ENCODE measurements around the gene CEP170B.
A peak's percentile ranks its signal among the peaks of the same experiment; 100 is the strongest.

CEP170B gene

DNA sequence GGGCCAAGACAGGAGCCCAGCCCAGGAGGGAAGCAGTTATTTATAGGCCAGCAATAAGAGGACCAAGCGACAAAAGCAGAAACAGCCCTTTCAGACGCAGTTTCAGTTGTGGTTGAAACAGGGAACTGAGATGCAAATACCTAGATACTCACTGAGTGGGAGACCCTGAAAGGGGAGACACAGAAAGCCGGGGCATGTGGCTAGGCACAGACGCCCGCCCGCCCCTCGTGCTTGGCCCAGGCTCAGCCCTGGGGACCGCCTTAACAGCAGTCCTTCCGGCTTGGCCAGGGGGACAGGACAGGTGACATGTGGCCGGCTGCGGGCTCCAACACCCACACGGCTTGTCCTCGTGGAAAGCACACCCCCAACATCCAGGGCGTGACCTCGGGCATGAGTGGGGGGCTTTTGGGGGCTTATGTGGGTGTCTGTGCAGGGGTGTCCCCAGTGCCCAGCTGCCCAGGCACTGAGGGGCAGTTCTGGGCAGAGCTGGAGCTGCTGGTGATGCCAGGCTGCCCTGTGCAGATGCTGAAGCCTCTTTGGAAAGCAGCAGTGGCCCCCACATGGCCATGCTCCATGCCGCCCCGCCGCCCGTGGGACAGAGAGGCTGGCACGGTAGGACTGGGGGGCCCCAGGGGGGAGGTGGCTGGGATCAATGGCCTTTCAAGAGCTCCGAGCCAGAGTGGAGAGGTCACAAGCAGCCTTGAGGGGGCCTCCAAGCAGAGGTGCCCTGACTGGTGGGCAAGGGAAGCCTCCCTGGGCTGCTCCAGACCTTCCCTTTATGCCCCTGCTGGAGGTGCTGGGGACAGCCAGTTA, 61.8 kb downstream of the CEP170B start:
- no peak overlapping the region for H3K4me3 ChIP-seq

DNA sequence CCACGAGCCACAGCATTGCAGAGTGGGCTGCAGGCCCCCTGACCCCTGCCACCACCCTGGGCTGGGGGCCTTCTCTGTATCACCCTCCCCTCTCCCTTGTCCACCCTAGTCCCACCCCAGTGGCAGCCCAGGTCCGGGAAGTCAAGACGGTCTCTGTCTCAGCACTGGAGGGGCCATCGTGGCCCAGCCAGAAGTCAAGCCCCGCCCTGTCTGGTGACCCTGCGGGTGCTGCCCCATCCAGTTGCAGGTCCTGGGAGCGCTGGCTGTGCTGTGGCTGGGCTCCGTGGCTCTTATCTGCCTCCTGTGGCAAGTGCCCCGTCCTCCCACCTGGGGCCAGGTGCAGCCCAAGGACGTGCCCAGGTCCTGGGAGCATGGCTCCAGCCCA, 62.4 kb downstream of the CEP170B start:
- Histone ChIP-seq H3K4me3 (no peak overlapping the region), H3K27ac (no peak overlapping the region)

More for the DNA sequence above, 61.8 kb downstream of the CEP170B start:
- H3K27ac ChIP-seq: peak overlapping the region in 2 of 21 experiments; percentile 7 to 39

DNA sequence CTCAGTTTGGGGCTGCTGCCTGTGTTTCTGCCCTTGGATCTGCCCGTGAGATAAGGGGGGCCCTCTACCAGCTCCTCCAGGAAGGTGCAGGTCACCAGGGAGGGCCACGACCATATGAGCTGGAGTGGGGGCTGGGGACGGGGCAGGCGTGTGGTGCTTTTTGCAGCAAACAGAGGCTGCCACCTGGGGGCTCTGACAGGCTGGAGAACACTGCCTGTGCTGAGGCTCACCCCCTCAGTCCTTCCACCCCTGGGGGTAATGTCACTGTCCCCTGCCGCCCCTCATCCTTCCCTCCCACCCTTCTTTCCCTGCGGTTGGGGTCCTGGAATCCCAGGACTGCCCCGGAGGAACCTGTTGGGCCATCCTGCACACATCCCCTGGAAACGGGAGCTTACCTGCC, 62.8 kb downstream of the CEP170B start:
- Histone ChIP-seq H3K4me3 (no peak overlapping the region), H3K27ac (no peak overlapping the region)

DNA sequence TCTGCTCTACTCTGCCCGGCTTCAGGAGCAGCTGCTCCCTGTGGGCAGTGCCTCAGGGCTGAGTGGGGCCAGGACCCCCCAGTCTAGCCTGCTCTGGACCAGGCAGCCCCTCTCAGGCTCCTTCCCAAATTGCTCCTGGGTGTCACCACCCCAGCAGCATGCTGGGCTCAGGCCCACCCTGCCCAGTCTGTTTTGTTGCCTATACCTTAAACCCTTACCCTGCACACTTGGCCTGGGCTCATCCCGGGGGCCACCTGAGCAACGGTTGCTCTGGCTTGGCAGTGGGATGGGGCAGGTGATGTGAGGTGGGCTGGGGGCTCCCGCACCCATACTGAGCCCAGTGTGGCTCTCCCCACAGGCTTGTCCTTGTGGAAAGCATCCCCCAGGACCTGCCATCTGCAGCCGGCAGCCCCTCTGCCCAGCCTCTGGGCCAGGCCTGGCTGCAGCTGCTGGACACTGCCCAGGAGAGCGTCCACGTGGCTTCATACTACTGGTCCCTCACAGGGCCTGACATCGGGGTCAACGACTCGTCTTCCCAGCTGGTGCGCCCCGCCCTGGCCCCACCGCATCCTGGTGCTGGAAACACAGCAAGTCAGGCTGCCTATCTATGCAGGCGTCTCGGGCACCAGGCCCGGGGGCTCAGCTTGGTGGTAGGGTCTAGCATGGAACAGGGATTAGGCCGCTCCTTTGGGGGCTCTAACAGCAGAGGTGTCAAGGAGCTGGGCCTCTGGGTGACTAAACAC, 63.5 kb downstream of the CEP170B start:
- Histone ChIP-seq H3K27ac (no peak overlapping the region), H3K4me3 (no peak overlapping the region)

DNA sequence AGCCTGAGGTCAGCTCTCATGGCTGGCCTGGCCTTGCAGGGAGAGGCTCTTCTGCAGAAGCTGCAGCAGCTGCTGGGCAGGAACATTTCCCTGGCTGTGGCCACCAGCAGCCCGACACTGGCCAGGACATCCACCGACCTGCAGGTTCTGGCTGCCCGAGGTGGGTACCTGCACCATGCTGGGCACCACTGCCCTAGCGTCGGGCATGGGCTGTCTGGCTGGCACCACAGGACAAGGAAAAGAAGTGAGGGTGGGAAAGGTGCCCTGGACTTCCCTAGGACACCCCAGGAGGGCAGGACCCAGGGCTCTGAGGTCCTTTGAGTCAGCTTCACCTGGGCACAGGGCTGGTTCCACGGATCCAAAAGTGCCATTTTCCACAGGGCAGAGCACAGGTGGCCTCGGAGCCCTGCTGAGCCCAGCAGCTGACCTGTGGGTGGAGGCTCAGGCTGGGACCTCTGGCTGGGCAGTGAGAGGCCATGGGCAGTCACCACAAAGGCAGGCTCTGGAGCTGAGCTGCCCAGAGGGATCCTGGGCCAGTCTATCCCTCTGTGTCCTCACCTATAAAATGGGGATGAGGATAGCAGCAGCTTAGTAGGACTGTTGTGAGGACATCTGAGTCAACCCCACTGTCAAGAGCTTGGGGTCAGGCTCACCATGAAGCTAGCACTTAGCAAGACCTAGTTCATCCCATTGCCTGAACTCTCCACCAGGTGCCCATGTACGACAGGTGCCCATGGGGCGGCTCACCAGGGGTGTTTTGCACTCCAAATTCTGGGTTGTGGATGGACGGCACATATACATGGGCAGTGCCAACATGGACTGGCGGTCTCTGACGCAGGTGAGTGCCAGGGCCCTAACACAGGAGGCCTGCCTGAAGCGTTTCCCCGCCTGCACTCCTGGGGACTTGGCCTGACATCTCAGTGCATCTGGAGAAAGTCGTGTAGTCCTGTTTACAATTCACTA, 64.5 kb downstream of the CEP170B start:
- H3K27ac ChIP-seq: no peak overlapping the region
- no peak overlapping the region for H3K4me3 ChIP-seq

DNA sequence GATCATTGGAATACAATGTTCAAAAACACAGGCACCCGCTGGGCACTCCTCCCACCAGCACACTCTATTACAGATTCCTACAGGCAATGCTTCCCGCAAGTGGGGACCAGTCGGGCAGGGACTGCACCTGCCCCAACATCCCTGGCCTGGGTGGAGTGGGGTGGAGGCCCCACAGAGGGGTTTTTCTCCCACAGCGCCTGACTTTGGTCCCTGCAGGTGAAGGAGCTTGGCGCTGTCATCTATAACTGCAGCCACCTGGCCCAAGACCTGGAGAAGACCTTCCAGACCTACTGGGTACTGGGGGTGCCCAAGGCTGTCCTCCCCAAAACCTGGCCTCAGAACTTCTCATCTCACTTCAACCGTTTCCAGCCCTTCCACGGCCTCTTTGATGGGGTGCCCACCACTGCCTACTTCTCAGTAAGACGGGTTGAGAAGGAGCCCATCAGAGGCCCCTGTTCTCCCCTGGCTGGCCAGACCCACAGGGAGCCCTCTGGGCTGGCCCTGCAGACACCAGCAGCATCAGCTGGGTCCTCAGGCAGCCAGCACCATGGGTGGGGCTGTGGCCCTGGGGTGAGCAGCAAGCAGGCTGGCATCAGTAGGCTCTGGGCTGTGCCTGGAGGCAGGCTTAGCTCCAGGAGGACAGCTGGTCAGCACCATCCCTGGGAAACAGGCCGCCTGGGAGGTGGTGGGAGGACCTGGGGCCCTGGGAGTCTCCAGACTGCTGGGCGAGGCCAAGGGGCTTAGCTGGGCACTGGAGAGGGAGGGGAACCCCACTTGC, 65.6 kb downstream of the CEP170B start:
- H3K27ac ChIP-seq: no peak overlapping the region
- no peak overlapping the region for H3K4me3 ChIP-seq

DNA sequence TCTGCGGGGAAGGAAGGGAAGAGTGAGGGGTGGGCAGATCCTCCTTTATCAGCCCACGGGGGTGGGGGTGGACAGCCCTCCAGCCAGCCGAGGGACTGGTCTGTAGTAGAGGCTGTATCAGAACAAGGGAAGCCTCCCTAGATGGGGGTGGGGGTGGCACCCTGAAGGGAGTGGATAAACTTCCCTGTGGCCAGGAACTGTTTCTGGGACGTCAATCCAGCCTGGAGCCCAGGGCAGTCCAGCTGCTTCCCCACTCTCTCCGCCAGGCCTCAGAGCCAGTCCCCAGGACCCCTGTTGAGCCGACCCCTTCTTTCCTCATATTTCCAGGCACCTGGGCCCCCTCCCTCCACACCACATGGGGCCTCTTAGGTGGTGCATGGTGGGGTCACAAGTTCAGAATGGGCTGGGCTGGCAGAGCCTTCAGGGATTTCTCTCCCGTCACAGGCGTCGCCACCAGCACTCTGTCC, 66.3 kb downstream of the CEP170B start:
- H3K4me3 ChIP-seq: no peak overlapping the region
- no peak overlapping the region for H3K27ac ChIP-seq

DNA sequence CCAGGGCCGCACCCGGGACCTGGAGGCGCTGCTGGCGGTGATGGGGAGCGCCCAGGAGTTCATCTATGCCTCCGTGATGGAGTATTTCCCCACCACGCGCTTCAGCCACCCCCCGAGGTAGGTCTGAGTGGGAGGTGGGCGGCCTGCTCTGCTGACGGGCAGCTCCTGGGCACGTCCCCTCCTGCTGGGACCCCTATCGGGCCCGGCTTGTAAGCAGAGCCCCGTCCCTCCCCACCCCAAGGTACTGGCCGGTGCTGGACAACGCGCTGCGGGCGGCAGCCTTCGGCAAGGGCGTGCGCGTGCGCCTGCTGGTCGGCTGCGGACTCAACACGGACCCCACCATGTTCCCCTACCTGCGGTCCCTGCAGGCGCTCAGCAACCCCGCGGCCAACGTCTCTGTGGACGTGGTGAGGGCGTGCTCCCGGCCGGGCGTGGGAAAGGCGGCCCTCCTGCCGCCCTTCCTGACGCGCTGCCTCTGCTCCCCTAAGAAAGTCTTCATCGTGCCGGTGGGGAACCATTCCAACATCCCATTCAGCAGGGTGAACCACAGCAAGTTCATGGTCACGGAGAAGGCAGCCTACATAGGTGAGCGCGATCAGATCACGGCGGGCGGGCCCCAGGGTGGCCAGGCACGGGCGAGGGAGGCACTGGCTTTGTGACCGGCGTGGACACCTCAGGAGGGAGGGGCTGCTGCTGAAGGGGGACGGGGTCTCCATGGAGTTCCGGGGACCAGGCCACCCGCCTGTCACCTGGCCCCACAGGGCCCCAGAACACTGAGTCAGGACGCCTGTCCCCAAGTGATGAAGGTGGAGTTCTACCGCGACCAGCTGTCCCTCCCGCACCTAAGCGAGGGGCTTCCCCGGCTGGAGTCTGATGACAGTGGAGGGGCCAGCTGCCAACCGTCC, 67.0 kb downstream of the CEP170B start:
- Histone ChIP-seq H3K4me3 (peak overlapping the region in 2 of 7 experiments; percentile 44 to 53), H3K27ac (no peak overlapping the region)

DNA sequence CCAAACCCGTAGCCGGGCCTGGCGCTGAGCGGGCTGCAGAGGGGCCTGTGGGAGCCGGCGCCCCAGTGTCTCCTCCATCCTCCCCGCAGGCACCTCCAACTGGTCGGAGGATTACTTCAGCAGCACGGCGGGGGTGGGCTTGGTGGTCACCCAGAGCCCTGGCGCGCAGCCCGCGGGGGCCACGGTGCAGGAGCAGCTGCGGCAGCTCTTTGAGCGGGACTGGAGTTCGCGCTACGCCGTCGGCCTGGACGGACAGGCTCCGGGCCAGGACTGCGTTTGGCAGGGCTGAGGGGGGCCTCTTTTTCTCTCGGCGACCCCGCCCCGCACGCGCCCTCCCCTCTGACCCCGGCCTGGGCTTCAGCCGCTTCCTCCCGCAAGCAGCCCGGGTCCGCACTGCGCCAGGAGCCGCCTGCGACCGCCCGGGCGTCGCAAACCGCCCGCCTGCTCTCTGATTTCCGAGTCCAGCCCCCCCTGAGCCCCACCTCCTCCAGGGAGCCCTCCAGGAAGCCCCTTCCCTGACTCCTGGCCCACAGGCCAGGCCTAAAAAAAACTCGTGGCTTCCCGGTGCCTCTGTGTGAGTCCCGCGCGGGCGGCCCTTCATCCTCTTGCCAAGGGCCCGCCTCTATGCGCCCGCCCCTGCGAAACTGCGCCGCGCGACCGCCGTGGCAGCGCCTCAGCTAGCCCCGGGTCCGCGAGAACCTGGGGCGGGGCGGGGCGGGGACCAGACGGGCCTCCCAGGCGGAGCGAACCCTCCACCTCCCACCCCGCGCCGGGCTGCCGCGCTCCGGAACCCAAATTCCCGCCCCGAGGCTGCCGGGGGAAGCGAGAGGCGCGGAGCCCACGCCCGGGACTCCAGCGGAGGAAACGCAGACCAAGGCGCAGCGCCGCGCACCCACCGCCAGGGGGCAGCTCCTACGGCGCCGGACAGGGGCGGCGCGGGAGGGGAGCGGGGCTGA, 67.9 kb downstream of the CEP170B start:
- Histone ChIP-seq H3K27ac (peak overlapping the region in 17 of 21 experiments; percentile 1 to 79 (median 52)), H3K4me3 (peak overlapping the region; percentile 41 to 55 (median 52))

DNA sequence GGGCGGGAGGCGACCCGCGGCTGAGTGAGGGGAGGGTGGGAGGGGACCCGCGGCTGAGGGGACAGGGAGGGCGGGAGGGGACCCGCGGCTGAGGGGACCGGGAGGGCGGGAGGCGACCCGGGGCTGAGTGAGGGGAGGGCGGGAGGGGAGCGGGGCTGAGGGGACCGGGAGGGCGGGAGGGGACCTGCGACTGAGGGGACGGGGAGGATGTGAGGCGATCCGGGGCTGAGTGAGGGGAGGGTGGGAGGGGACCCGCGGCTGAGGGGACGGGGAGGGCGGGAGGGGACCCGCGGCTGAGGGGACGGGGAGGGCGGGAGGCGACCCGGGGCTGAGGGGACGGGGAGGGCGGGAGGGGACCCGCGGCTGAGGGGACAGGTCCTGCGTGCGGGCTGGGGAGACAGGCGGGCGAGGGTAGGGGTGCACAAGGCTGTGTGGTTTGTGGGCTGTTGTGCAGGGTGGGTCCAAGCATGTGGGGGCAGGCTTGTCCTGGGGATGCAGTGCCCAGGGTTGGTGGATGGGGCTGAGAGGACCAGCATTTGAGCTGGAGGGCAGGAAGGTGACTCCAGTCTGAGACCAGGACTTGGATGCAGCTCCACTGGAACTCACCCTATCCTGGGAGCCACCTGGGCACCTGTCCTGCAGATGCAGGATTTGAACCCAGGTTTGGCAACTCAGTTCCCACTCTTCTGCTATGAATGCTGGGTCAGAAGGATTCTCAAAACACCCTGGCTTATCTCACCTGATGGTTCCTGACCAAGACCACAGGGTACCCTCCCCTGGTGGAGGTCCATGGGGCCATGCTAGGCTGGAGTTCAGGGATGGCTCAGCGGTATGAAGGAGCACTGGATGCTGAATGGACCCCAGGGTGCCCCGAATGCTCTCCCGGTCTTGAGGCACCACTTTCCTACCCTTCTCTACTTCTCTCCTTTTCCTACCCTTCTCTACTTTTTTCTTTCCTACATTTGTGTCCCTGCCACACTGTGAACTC, 69.0 kb downstream of the CEP170B start:
- H3K4me3 ChIP-seq: peak overlapping the region in 6 of 7 experiments; percentile 41 to 55 (median 49)
- H3K27ac ChIP-seq: peak overlapping the region in 6 of 21 experiments; percentile 14 to 79 (median 52)

DNA sequence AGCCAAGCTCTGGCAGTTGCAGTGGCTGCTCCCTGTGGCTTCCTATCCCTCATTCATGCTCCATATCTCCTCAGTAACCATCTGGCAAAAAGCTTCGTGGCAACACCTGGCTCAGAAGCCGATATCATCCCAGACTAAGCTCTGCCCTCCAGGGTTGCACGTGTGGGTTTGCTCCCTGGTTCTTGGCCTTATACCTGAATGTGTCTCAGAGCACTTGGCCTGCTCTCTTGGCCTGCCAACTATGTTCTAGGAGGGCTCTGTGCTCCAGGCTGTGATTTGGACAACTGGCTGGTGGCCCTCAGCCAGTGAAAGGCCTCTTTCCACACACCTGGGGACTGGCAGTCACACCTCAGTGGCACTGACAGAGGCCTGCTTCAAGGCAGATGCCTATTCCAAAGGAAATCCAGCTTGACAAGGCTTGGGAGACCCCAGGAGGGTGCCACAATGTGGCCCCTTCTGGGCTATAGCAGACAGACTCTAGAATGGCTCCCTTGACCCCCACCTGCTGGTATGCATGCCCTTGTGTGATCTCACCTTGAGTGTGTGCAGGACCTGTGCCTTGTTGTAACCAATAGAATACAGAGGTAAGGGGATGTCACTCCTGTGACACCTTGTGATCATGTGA, 70.1 kb downstream of the CEP170B start:
- H3K4me3 ChIP-seq: no peak overlapping the region
- no peak overlapping the region for H3K27ac ChIP-seq

DNA sequence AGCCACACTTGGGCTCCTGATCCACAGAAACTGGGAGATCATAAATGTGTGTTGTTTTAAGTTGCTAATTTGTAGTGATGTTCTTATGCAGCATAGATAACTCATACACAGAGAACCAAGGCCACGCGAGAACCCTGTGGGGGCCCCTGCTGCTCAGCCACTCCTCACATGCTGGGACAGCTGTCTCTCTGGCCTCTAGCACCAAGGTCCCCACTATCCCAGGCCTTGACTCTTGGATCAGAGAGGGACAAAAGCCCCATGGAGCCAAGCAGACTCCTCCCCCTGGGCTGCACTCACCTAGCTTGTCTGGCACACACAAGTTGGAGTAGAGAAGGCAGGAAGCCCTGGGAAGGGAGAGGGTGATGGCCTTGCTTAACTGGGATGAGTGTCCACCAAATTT, 70.9 kb downstream of the CEP170B start:
- no peak overlapping the region for H3K27ac ChIP-seq
- no peak overlapping the region for H3K4me3 ChIP-seq

DNA sequence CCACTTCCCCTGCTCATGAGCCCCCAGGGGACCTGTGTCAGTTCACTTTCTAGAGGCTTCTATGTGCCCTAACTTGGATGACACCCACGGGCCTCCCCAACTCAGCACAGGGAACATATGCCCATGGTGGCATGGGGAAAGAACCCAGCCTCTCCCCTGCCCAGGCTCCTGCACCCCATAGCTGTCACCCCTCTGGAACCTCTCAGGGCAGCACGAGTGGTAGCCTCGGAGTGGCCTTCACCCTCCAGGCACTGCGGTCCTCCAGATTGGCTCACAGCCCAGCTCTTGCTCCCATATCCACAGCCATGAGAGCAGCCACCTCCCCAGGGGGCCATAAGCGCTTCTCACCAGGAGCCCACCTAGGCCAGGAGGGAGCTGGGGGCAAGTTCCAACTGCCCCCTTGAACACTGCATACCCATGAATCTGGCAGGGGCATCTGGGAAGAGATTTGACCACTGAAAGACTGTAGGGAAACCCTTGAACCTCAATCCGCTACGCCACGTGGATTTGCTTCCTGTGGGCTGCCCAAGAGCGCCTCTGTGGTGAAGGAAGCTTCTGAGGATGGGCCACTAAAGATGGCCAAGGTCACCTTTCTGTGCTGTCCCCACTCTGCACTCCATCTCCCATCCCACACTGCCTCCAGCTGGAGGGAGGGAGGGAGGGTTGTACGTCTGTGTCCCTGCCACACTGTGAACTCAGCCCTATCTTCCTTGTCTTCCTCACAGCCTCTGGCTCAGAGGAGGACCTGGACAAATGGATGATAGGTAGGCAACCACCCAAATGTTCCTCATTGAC, 71.5 kb downstream of the CEP170B start:
- H3K27ac ChIP-seq: no peak overlapping the region
- H3K4me3 ChIP-seq: no peak overlapping the region

DNA sequence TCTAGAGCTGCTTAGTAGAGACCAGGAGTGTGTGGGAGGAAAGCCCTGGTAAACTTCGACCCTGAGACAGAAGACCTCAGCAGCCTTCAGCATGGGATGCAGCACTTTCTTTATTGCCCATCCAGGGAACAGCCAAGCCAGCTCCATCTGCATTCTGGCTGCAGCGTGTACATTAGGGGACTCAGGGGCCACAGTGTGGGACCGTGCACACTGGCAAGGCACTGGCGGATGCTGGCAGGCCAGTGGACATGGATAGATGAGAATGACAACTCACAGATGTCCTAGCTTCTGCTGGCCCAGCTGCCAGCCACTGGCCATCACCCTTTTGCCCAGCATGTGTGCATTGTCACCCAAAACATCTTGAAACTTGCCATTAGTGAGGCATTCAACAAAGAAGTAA, 72.1 kb downstream of the CEP170B start:
- Histone ChIP-seq H3K27ac (no peak overlapping the region), H3K4me3 (no peak overlapping the region)

Measured in skin epidermis (tissue), 12 donors.